Activated CD4-positive, alpha-beta T cell treated with anti-CD3 and anti-CD28 coated beads, Interleukin-2, amount 10 ng/mL, durations not matched to agents 24 days and 14 days (primary cell): ENCODE results near the gene TCN2. TPM values are rescaled to one million over a fixed set of nuclear protein-coding genes. Genes with fewer than 3 reads are reported as not detected.

Experiments used
- DNase-seq: peaks from one replicate; pipeline ENCODE4 v3.0.0; 2022
- H3K27ac Mint-ChIP-seq: one replicate; pipeline ENCODE4 v1.8.0; 2022; ENCODE audit warnings: mild to moderate bottlenecking, mixed read lengths
- H3K27me3 Mint-ChIP-seq: one replicate; pipeline ENCODE4 v1.8.0; 2022; ENCODE audit warnings: mixed read lengths
- H3K36me3 Mint-ChIP-seq: one replicate; pipeline ENCODE4 v1.8.0; 2022; ENCODE audit warnings: low read depth, mild to moderate bottlenecking, mixed read lengths
- H3K4me1 Mint-ChIP-seq: one replicate; pipeline ENCODE4 v1.8.0; 2021; ENCODE audit warnings: mixed read lengths
- H3K4me3 Mint-ChIP-seq: one replicate; pipeline ENCODE4 v1.8.0; 2022; ENCODE audit warnings: mild to moderate bottlenecking, moderate library complexity, mixed read lengths
- H3K9me3 Mint-ChIP-seq: one replicate; pipeline ENCODE4 v1.8.0; 2021; ENCODE audit warnings: mixed read lengths
- intact Hi-C: fragments of 100-400 bp; cut with micrococcal nuclease; formaldehyde crosslinking; loops from one replicate; pipeline ENCODE4 v1.15.1; 2023
- total RNA-seq: library from RNA; stranded (reverse); gene quantifications from 2 replicates; pipeline ENCODE4 v1.2.3, GENCODE V29; 2022

TCN2 gene
- total RNA-seq, 1 donor from 2014 or later, result 0.35 TPM

GRCh38 chr22:30572210-30572609, 34.8 kb upstream of the TCN2 start:
- Mint-ChIP-seq H3K4me3 (no peak overlapping the region), H3K4me1 (no peaks in the 10 kb centered on the region), H3K27me3 (peaks cover 6% of the 10 kb centered on the region), H3K27ac (no peak overlapping the region), H3K36me3 (peaks cover 21% of the 10 kb centered on the region), H3K9me3 (no peaks in the 10 kb centered on the region)
- no peak for DNase-seq
- intact Hi-C loops, result no loop called here

- intact Hi-C loops, result no loop called here
- Mint-ChIP-seq H3K27me3 (peaks cover 6% of the 10 kb centered on the region), H3K36me3 (peaks cover 28% of the 10 kb centered on the region), H3K9me3 (no peaks in the 10 kb centered on the region), H3K4me1 (no peaks in the 10 kb centered on the region), H3K27ac (no peak overlapping the region), H3K4me3 (no peak overlapping the region)
- no peak for DNase-seq
These were observed 34.0 kb upstream of the TCN2 start for GRCh38 chr22:30572840-30573593.

- intact Hi-C loops, result no loop called here
- H3K27ac Mint-ChIP-seq, result no peak overlapping the region
- peaks cover 6% of the 10 kb centered on the region for H3K27me3 Mint-ChIP-seq
- H3K9me3 Mint-ChIP-seq, result no peaks in the 10 kb centered on the region
- peaks cover 29% of the 10 kb centered on the region for H3K36me3 Mint-ChIP-seq
- no peak overlapping the region for H3K4me3 Mint-ChIP-seq
- peak; percentile 54 for DNase-seq
- no peaks in the 10 kb centered on the region for H3K4me1 Mint-ChIP-seq
These were observed 33.3 kb upstream of the TCN2 start for GRCh38 chr22:30573594-30574094.

- intact Hi-C loops, result no loop called here
- Mint-ChIP-seq H3K27me3 (peaks cover 4% of the 10 kb centered on the region), H3K9me3 (no peaks in the 10 kb centered on the region), H3K27ac (no peak within 1 kb of the TSS), H3K4me1 (no peaks in the 10 kb centered on the region), H3K4me3 (no peak within 1 kb of the TSS), H3K36me3 (peaks cover 36% of the 10 kb centered on the region)
- no peak for DNase-seq
These were observed 32.6 kb upstream of the TCN2 start, which contains the start of gene GAL3ST1 for GRCh38 chr22:30574095-30574981. Gene GAL3ST1 (minus strand): TSS chr22:30574665. CDS start chr22:30557392, 17,273 bp downstream.

GRCh38 chr22:30574997-30575671, 31.8 kb upstream of the TCN2 start:
- no peak overlapping the region for H3K4me3 Mint-ChIP-seq
- no peak overlapping the region for H3K27ac Mint-ChIP-seq
- intact Hi-C loops, result no loop called here
- no peak for DNase-seq
- no peaks in the 10 kb centered on the region for H3K9me3 Mint-ChIP-seq
- H3K4me1 Mint-ChIP-seq, result no peaks in the 10 kb centered on the region
- peaks cover 43% of the 10 kb centered on the region for H3K36me3 Mint-ChIP-seq
- peaks cover 3% of the 10 kb centered on the region for H3K27me3 Mint-ChIP-seq

GRCh38 chr22:30575859-30576258, 31.1 kb upstream of the TCN2 start:
- H3K4me1 Mint-ChIP-seq, result no peaks in the 10 kb centered on the region
- H3K27ac Mint-ChIP-seq, result no peak overlapping the region
- peaks cover 51% of the 10 kb centered on the region for H3K36me3 Mint-ChIP-seq
- H3K4me3 Mint-ChIP-seq, result no peak overlapping the region
- intact Hi-C loops, result no loop called here
- H3K27me3 Mint-ChIP-seq, result peaks cover 3% of the 10 kb centered on the region
- no peaks in the 10 kb centered on the region for H3K9me3 Mint-ChIP-seq
- no peak for DNase-seq

- no peak overlapping the region for H3K27ac Mint-ChIP-seq
- H3K27me3 Mint-ChIP-seq, result peaks cover 3% of the 10 kb centered on the region
- H3K4me1 Mint-ChIP-seq, result no peaks in the 10 kb centered on the region
- H3K9me3 Mint-ChIP-seq, result no peaks in the 10 kb centered on the region
- no peak for DNase-seq
- H3K4me3 Mint-ChIP-seq, result no peak overlapping the region
- intact Hi-C loops, result no loop called here
- H3K36me3 Mint-ChIP-seq, result peaks cover 68% of the 10 kb centered on the region
These were observed 28.5 kb upstream of the TCN2 start for GRCh38 chr22:30578481-30578880.

- Mint-ChIP-seq H3K27ac (no peak overlapping the region), H3K36me3 (peaks cover 78% of the 10 kb centered on the region), H3K9me3 (no peaks in the 10 kb centered on the region), H3K4me3 (no peak overlapping the region), H3K27me3 (no peaks in the 10 kb centered on the region), H3K4me1 (no peaks in the 10 kb centered on the region)
- no peak for DNase-seq
- intact Hi-C loops, result no loop called here
These were observed 26.1 kb upstream of the TCN2 start for GRCh38 chr22:30580896-30581295.

- Mint-ChIP-seq H3K9me3 (no peaks in the 10 kb centered on the region), H3K27ac (no peak overlapping the region), H3K36me3 (peaks cover 76% of the 10 kb centered on the region), H3K4me1 (no peaks in the 10 kb centered on the region), H3K27me3 (no peaks in the 10 kb centered on the region), H3K4me3 (no peak overlapping the region)
- intact Hi-C loops, result no loop called here
- no peak for DNase-seq
These were observed 24.9 kb upstream of the TCN2 start for GRCh38 chr22:30582051-30582450.

GRCh38 chr22:30582788-30583545, 24.0 kb upstream of the TCN2 start:
- DNase-seq, result no peak
- Mint-ChIP-seq H3K27ac (no peak overlapping the region), H3K36me3 (peaks cover 75% of the 10 kb centered on the region), H3K9me3 (no peaks in the 10 kb centered on the region), H3K27me3 (no peaks in the 10 kb centered on the region), H3K4me3 (no peak overlapping the region), H3K4me1 (no peaks in the 10 kb centered on the region)
- intact Hi-C loops, result no loop called here

- H3K4me3 Mint-ChIP-seq, result no peak overlapping the region
These were observed 22.5 kb upstream of the TCN2 start for GRCh38 chr22:30584441-30584840.

GRCh38 chr22:30586414-30586813, 20.6 kb upstream of the TCN2 start:
- Mint-ChIP-seq H3K36me3 (peaks cover 61% of the 10 kb centered on the region), H3K4me1 (no peaks in the 10 kb centered on the region), H3K27me3 (no peaks in the 10 kb centered on the region), H3K9me3 (no peaks in the 10 kb centered on the region), H3K4me3 (no peak overlapping the region), H3K27ac (no peak overlapping the region)
- no peak for DNase-seq
- intact Hi-C loops, result no loop called here

More at GRCh38 chr22:30584441-30584840, 22.5 kb upstream of the TCN2 start:
- Mint-ChIP-seq H3K9me3 (no peaks in the 10 kb centered on the region), H3K4me1 (no peaks in the 10 kb centered on the region), H3K27me3 (no peaks in the 10 kb centered on the region), H3K36me3 (peaks cover 72% of the 10 kb centered on the region), H3K27ac (no peak overlapping the region)
- intact Hi-C loops, result no loop called here
- no peak for DNase-seq

- peaks cover 14% of the 10 kb centered on the region for H3K27me3 Mint-ChIP-seq
- intact Hi-C loops, result loop anchor here (5.0 kb wide), 1 partner anchor 151 kb away; no protein-coding TSS in a partner anchor
- H3K9me3 Mint-ChIP-seq, result no peaks in the 10 kb centered on the region
- H3K4me3 Mint-ChIP-seq, result no peak overlapping the region
- H3K36me3 Mint-ChIP-seq, result peaks cover 26% of the 10 kb centered on the region
- H3K4me1 Mint-ChIP-seq, result no peaks in the 10 kb centered on the region
- no peak overlapping the region for H3K27ac Mint-ChIP-seq
- DNase-seq, result no peak
These were observed 15.8 kb upstream of the TCN2 start for GRCh38 chr22:30591191-30591587.
